HepG2 (cell line): ENCODE results near the gene PKNOX2. TPM values are rescaled to one million over a fixed set of nuclear protein-coding genes. Genes with fewer than 3 reads are reported as not detected.

Experiments used
- ATAC-seq: fragments of 200-7000 bp; cut with Tn5 transposase; 3 replicates; pipeline ENCODE4 v1.9.1; 2020; ENCODE audit warnings: mild to moderate bottlenecking, moderate library complexity
- BruUV-seq: library from RNA; stranded (reverse); fragments of 400-500 nt; replicated peaks from 2 replicates; lab custom pipeline; 2021; lab: Mats Ljungman, UMichigan
- CTCF ChIA-PET: fragments of 300-600 bp; formaldehyde crosslinking; extraction: SDS; loops from one replicate; lab custom pipeline; 2021; ENCODE audit warnings: low total read pairs, inconsistent platforms, low intra/inter-chr PET ratio; lab: Yijun Ruan, JAX
- POLR2A ChIA-PET: fragments of 350-600 bp; sonication (Branson Sonifier 250); formaldehyde crosslinking; loops from one replicate; lab custom pipeline; 2020; ENCODE audit warnings: antibody characterized with exemption, inconsistent platforms; lab: Yijun Ruan, JAX
- DNase-seq: peaks from one replicate; pipeline ENCODE4 v3.0.0-alpha.2; 2015; ENCODE audit warnings: low spot score
- FAIRE-seq: peaks from 3 replicates; lab custom pipeline; 2011; peaks lifted over from hg19 to GRCh38; lab: Jason Lieb, UNC
- H2AFZ ChIP-seq: one replicate; pipeline ENCODE4 v1.6.1; 2011; ENCODE audit warnings: low read length, inconsistent platforms
- H3K27ac ChIP-seq: fragments of 300-600 bp; 3 replicates; pipeline ENCODE4 v1.8.0; 2011; ENCODE audit warnings: mixed run types, mild to moderate bottlenecking, mixed read lengths, low read length, inconsistent platforms; ENCODE audit not compliant: insufficient read depth; ENCODE audit errors: extremely low read length
- H3K27me3 ChIP-seq, 2 experiments: fragments of 200-600 bp in 1 of 2; 2 replicates in 1 of 2; 3 replicates in 1 of 2; pipeline versions ENCODE4 v1.6.0 to v1.8.0; 2011; ENCODE audit warnings: low read length in 2 of 2, mild to moderate bottlenecking in 2 of 2, moderate library complexity in 2 of 2, inconsistent platforms in 1 of 2; ENCODE audit not compliant: insufficient read depth in 2 of 2, control insufficient read depth in 1 of 2
- H3K36me3 ChIP-seq, 2 experiments: fragments of 200-600 bp in 1 of 2; replicated peaks in 1 of 2; 2 replicates in 1 of 2; 3 replicates in 1 of 2; pipeline versions ENCODE4 v1.5.1 to v1.8.0; 2011; ENCODE audit warnings: low read length in 2 of 2, inconsistent platforms in 1 of 2; ENCODE audit not compliant: insufficient read depth in 2 of 2, control insufficient read depth in 1 of 2
- H3K4me1 ChIP-seq: 2 replicates; pipeline ENCODE4 v1.5.1; 2012; ENCODE audit warnings: low read length, inconsistent platforms; ENCODE audit not compliant: insufficient read depth
- H3K4me2 ChIP-seq: 2 replicates; pipeline ENCODE4 v1.6.0; 2011; ENCODE audit warnings: low read depth, low read length, inconsistent platforms
- H3K4me3 ChIP-seq, 3 experiments: fragments of 200-600 bp in 1 of 3; sonication (generic), shearing (Covaris generic) in 1 of 3; replicated peaks in 1 of 3; 2 replicates each; pipeline ENCODE4 v1.5.1; 2011 to 2016; ENCODE audit warnings: low read length in 3 of 3, inconsistent platforms in 2 of 3, low read depth in 2 of 3, mild to moderate bottlenecking in 2 of 3, control low read depth in 1 of 3, mixed read lengths in 1 of 3; ENCODE audit not compliant: insufficient read depth in 1 of 3
- H3K79me2 ChIP-seq: one replicate; pipeline ENCODE4 v1.6.1; 2011; ENCODE audit warnings: low read length, inconsistent platforms; ENCODE audit not compliant: insufficient read depth
- H3K9ac ChIP-seq: 2 replicates; pipeline ENCODE4 v1.6.0; 2011; ENCODE audit warnings: mild to moderate bottlenecking, low read depth, low read length, inconsistent platforms; ENCODE audit not compliant: insufficient read depth
- H3K9me3 ChIP-seq: 2 replicates; pipeline ENCODE4 v1.5.1; 2012; ENCODE audit warnings: mild to moderate bottlenecking, low read length
- H4K20me1 ChIP-seq: 2 replicates; pipeline ENCODE4 v1.6.0; 2011; ENCODE audit warnings: inconsistent platforms, mild to moderate bottlenecking, low read length, moderate library complexity; ENCODE audit not compliant: insufficient read depth
- CREB1 ChIP-seq, 2 experiments: fragments of 450-650 bp in 1 of 2; IDR thresholded peaks; 2 replicates each; pipeline ENCODE4 v1.6.1; 2016 to 2017; ENCODE audit warnings: control low read depth in 1 of 2, mild to moderate bottlenecking in 1 of 2, missing compliant biosample characterization in 1 of 2, missing genetic modification characterization in 1 of 2
- LBX2 ChIP-seq: sonication (generic); formaldehyde crosslinking; IDR thresholded peaks from 2 replicates; pipeline ENCODE4 v1.5.0; 2020; ENCODE audit warnings: missing genetic modification reagents, mild to moderate bottlenecking, borderline replicate concordance
- ONECUT2 ChIP-seq: sonication (generic); formaldehyde crosslinking; IDR thresholded peaks from 2 replicates; pipeline ENCODE4 v1.4.0; 2020; ENCODE audit warnings: missing genetic modification reagents
- RAD51 ChIP-seq: fragments of 450-650 bp; IDR thresholded peaks from 2 replicates; pipeline ENCODE4 v1.6.1; 2016; ENCODE audit warnings: borderline replicate concordance
- SALL2 ChIP-seq: sonication (generic); formaldehyde crosslinking; IDR thresholded peaks from 2 replicates; pipeline ENCODE4 v1.8.1; 2023; ENCODE audit warnings: mild to moderate bottlenecking, missing genetic modification reagents, inconsistent platforms
- UBTF ChIP-seq: sonication (generic); formaldehyde crosslinking; IDR thresholded peaks from 2 replicates; pipeline ENCODE4 v1.4.0; 2020; ENCODE audit warnings: mild to moderate bottlenecking, missing genetic modification reagents
- ZNF232 ChIP-seq: sonication (generic); formaldehyde crosslinking; IDR thresholded peaks from 2 replicates; pipeline ENCODE4 v1.4.0; 2020; ENCODE audit warnings: missing genetic modification reagents, borderline replicate concordance
- ZNF282 ChIP-seq: fragments of 450-650 bp; IDR thresholded peaks from 2 replicates; pipeline ENCODE4 v1.6.1; 2018; ENCODE audit not compliant: partially characterized antibody
- ZNF318 ChIP-seq: sonication (generic); formaldehyde crosslinking; IDR thresholded peaks from 2 replicates; pipeline ENCODE4 v1.4.0; 2020; ENCODE audit warnings: mild to moderate bottlenecking, missing genetic modification reagents
- ZNF597 ChIP-seq: sonication (generic); formaldehyde crosslinking; IDR thresholded peaks from 2 replicates; pipeline ENCODE4 v1.5.0; 2020; ENCODE audit warnings: missing genetic modification reagents
- WGBS: methylation state at CpG from one replicate; pipeline ENCODE4 v1.1.6; 2017; ENCODE audit warnings: low lambda C conversion rate; 5-methylcytosine and 5-hydroxymethylcytosine counted together
- in situ Hi-C: cut with HindIII; loops from 2 replicates; pipeline ENCODE4 v1.10.0; 2017; ENCODE audit warnings: low pct_unique_long_range_greater_than_20kb; ENCODE audit not compliant: extremely low pct_ligation_motif_present
- intact Hi-C: fragments of 100-400 bp; cut with micrococcal nuclease; formaldehyde crosslinking; loops from one replicate; pipeline ENCODE4 v1.10.0; 2022; ENCODE audit not compliant: unreplicated experiment
- polyA plus RNA-seq, 8 experiments: library from polyadenylated mRNA; depleted of rRNA in 3 of 8; stranded (reverse) in 7 of 8; unstranded in 1 of 8; fragments of >200 nt; fragmentation: Illumina TruSeq in 4 of 8; extraction: Trizol in 4 of 8; gene quantifications; 2 replicates each; pipeline versions ENCODE4 v1.2.1 to v1.2.3, GENCODE V29; 2011 to 2016; ENCODE audit warnings: low read depth in 4 of 8, missing spikeins in 1 of 8, mixed read lengths in 1 of 8; ENCODE audit not compliant: insufficient read depth in 1 of 8
- total RNA-seq, 5 experiments: library from RNA; depleted of rRNA; stranded (reverse); fragments of >200 nt; fragmentation: Illumina TruSeq; extraction: Trizol; gene quantifications; 2 replicates each; pipeline ENCODE4 v1.2.3, GENCODE V29; 2016; ENCODE audit warnings: low read depth in 1 of 5

PKNOX2 gene
- total and polyA plus RNA-seq, 2 of the 13 experiments (the other 11 are each of a cell fraction or from before 2014, with no cell fraction given), result not detected

GRCh38 chr11:125233116-125233515 lies 68.6 kb downstream of the PKNOX2 start:
- in situ Hi-C loops (no loop called here), intact Hi-C loops (no loop called here)
- no peak for FAIRE-seq
- no peaks in the 10 kb centered on the region for H3K9me3 ChIP-seq
- peaks cover 2 to 4% of the 10 kb centered on the region in 2 experiments; a peak in 3 of 5 replicates for H3K27me3 ChIP-seq
- no TSS peak for BruUV-seq
- TF ChIP-seq ONECUT2 (no peak), UBTF (CRISPR knock-in tag) (no peak), ZNF232 (CRISPR knock-in tag) (no peak), SALL2 (no peak), ZNF318 (CRISPR knock-in tag) (no peak), CREB1 (IDR thresholded peaks at IDR 0.05) (no peak), CREB1 (CRISPR knock-in tag; IDR thresholded peaks at IDR 0.05) (no peak), ZNF597 (CRISPR knock-in tag) (no peak), ZNF282 (no peak), RAD51 (no peak), LBX2 (no peak)
- TF ChIP-seq, all 625 proteins: peak for 0
- Histone ChIP-seq H3K27ac (no peak overlapping the region), H3K9ac (no peak overlapping the region), H2AFZ (no peak overlapping the region), H3K36me3 (no peaks in the 10 kb centered on the region), H3K4me2 (no peak overlapping the region), H4K20me1 (no peaks in the 10 kb centered on the region), H3K4me3 (no peak overlapping the region), H3K4me1 (peaks cover 16% of the 10 kb centered on the region), H3K79me2 (no peaks in the 10 kb centered on the region)
- ATAC-seq, result no peak
- no peak for DNase-seq
- CTCF ChIA-PET, result no interaction called here
- POLR2A ChIA-PET, result no interaction called here
- 25% methylated on average over 1 of the region's 1 CpG for WGBS
